Osteoblast (primary cell): ENCODE results near the gene BROX. TPM values are rescaled to one million over a fixed set of nuclear protein-coding genes. Genes with fewer than 3 reads are reported as not detected.

Source experiments
- DNase-seq: peaks from one replicate; pipeline ENCODE4 v3.0.0; 2011; ENCODE audit warnings: low spot score, mixed read lengths; ENCODE audit not compliant: insufficient read length; ENCODE audit errors: missing footprints
- H2AFZ ChIP-seq: 2 replicates; pipeline ENCODE4 v1.6.0; 2011; ENCODE audit warnings: mild to moderate bottlenecking, low read length
- H3K27ac ChIP-seq: 2 replicates; pipeline ENCODE4 v1.5.1; 2011; ENCODE audit warnings: mild to moderate bottlenecking, low read depth, low read length, moderate library complexity
- H3K27me3 ChIP-seq: 2 replicates; pipeline ENCODE4 v1.6.0; 2012; ENCODE audit warnings: mild to moderate bottlenecking, control low read depth, inconsistent platforms, low read length, moderate library complexity; ENCODE audit not compliant: insufficient read depth
- H3K36me3 ChIP-seq: 2 replicates; pipeline ENCODE4 v1.5.1; 2011; ENCODE audit warnings: mild to moderate bottlenecking, low read length, control low read depth, moderate library complexity; ENCODE audit not compliant: insufficient read depth
- H3K4me1 ChIP-seq: 2 replicates; pipeline ENCODE4 v1.5.1; 2011; ENCODE audit warnings: mild to moderate bottlenecking, low read length, control low read depth, moderate library complexity; ENCODE audit not compliant: insufficient read depth
- H3K4me2 ChIP-seq: 2 replicates; pipeline ENCODE4 v1.6.0; 2011; ENCODE audit warnings: mild to moderate bottlenecking, low read length; ENCODE audit not compliant: insufficient read depth
- H3K4me3 ChIP-seq: fragments of 200-600 bp; sonication (generic); 3 replicates; pipeline ENCODE4 v1.5.1; 2012; ENCODE audit warnings: mild to moderate bottlenecking, low read length, inconsistent platforms; ENCODE audit not compliant: insufficient read depth
- H3K79me2 ChIP-seq: 2 replicates; pipeline ENCODE4 v1.6.0; 2012; ENCODE audit warnings: mild to moderate bottlenecking, low read length, control low read depth, inconsistent platforms; ENCODE audit not compliant: insufficient read depth
- H3K9me3 ChIP-seq: 2 replicates; pipeline ENCODE4 v1.5.1; 2011; ENCODE audit warnings: low read depth, low read length, control low read depth
- H4K20me1 ChIP-seq: 2 replicates; pipeline ENCODE4 v1.6.0; 2012; ENCODE audit warnings: mild to moderate bottlenecking, low read length, control low read depth; ENCODE audit not compliant: insufficient read depth
- CTCF ChIP-seq: IDR thresholded peaks from 2 replicates; pipeline ENCODE4 v1.5.1; 2011; ENCODE audit warnings: mild to moderate bottlenecking, low read depth, low read length, moderate library complexity; ENCODE audit errors: extremely low read depth
- total RNA-seq: library from RNA; depleted of rRNA; stranded (reverse); fragments of >200 nt; gene quantifications from 2 replicates; pipeline ENCODE4 v1.2.3, GENCODE V29; 2012

The BROX gene
- total RNA-seq, 1 donor = 77.4 TPM

DNA sequence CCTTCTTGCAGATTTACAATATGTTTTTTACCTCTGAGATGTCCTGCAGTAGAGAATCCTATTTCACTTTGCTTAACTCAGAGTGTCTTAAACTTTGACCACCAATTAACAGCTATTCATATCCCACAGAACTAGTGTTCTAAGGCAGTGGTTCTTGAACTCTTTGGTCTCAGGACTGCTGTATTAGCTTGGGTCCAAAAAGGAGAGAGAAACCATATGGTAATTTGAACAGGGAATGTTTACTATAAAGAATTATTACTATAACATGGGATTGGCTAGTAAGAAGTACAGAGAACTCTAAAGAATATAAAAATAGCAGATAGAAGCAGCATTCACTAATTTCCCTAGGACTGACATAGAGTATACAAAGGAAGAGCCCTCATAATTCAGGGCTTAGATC is 56.2 kb downstream of the BROX start:
- no peak for DNase-seq
- H3K27me3 ChIP-seq = peaks cover 2% of the 10 kb centered on the region
- no peaks in the 10 kb centered on the region for H3K4me1 ChIP-seq
- no peak overlapping the region for H3K27ac ChIP-seq
- no peaks in the 10 kb centered on the region for H3K79me2 ChIP-seq
- no peak overlapping the region for H3K4me2 ChIP-seq
- H2AFZ ChIP-seq = no peak overlapping the region
- no peaks in the 10 kb centered on the region for H4K20me1 ChIP-seq
- peaks cover 5% of the 10 kb centered on the region for H3K9me3 ChIP-seq
- no peak overlapping the region for H3K4me3 ChIP-seq
- no peak for TF ChIP-seq CTCF
- H3K36me3 ChIP-seq = no peaks in the 10 kb centered on the region

DNA sequence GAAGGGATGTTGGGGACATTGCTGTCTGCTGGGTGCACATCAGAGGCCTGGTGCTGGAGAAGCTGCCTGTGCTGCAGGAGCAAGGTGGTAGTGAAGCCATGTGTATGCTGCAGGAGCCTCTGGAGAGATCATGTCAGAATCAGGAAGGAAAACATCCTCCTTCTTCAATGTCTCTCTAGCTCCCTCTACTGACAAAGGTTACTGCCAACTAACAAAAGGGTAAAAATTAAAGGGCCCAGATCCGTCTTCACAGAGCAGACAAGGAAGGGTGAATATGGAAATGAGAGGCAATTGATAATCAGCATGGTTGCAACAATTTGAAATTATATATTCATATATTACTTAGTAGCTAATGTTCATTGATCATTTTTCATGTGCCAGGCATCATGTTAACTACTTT is 56.8 kb downstream of the BROX start:
- Histone ChIP-seq H3K4me3 (no peak overlapping the region), H3K27me3 (peaks cover 2% of the 10 kb centered on the region), H3K79me2 (no peaks in the 10 kb centered on the region), H3K4me1 (no peaks in the 10 kb centered on the region), H4K20me1 (no peaks in the 10 kb centered on the region), H3K4me2 (no peak overlapping the region), H3K9me3 (peaks cover 5% of the 10 kb centered on the region), H3K36me3 (no peaks in the 10 kb centered on the region), H3K27ac (no peak overlapping the region), H2AFZ (no peak overlapping the region)
- no peak for TF ChIP-seq CTCF
- DNase-seq = no peak

DNA sequence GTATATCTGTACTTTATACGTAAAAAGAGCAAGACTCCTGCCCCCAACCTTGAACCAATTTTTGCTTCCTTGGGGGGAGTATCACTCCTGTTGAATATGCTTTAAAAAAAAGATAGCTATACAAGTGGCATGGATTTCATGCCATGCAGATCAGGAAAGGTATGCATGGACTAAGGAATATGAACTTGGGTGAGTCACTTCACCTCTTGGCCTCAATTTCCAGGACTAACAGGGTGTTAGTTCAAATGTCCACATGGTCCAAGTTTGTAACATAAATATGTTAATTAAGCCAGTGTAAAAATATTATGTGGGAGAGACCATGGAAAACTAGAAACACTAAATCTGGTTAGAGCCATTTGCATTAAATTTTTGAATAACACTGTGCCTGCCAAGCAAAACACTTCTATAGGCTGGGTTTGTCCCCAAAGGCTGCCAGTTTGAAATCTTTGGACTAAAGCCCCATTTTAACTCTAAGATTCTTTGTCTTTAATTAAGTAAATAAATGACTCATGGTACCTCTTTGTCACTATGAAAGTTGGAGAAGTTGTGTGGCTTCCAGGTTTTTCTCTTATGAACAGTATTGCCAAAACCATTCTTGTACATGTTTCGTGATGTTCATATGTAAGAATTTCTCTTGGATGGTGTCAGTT is 57.7 kb downstream of the BROX start:
- no peak for DNase-seq
- Histone ChIP-seq H3K9me3 (peaks cover 5% of the 10 kb centered on the region), H3K4me2 (no peak overlapping the region), H3K27me3 (peaks cover 2% of the 10 kb centered on the region), H3K27ac (no peak overlapping the region), H3K4me3 (no peak overlapping the region), H4K20me1 (no peaks in the 10 kb centered on the region), H2AFZ (no peak overlapping the region), H3K4me1 (no peaks in the 10 kb centered on the region), H3K79me2 (no peaks in the 10 kb centered on the region), H3K36me3 (no peaks in the 10 kb centered on the region)
- no peak for TF ChIP-seq CTCF

- H3K79me2 ChIP-seq = no peaks in the 10 kb centered on the region
- peak overlapping the region; percentile 46 for H2AFZ ChIP-seq
Observed at GRCh38 chr1:222772996-222773379, 60.6 kb downstream of the BROX start.

More at GRCh38 chr1:222772996-222773379, 60.6 kb downstream of the BROX start:
- Histone ChIP-seq H3K4me2 (no peak overlapping the region), H3K27ac (no peak overlapping the region), H3K4me3 (no peak overlapping the region), H4K20me1 (no peaks in the 10 kb centered on the region), H3K4me1 (no peaks in the 10 kb centered on the region), H3K36me3 (no peaks in the 10 kb centered on the region), H3K27me3 (peaks cover 3% of the 10 kb centered on the region), H3K9me3 (peaks cover 5% of the 10 kb centered on the region)
- no peak for TF ChIP-seq CTCF
- no peak for DNase-seq
